Keratinocyte (primary cell): ENCODE measurements around the gene BANP. TPM values are rescaled to one million over a fixed set of nuclear protein-coding genes. Genes with fewer than 3 reads are reported as not detected.

Experiments used
- DNase-seq: peaks from one replicate; pipeline ENCODE4 v3.0.0-alpha.2; 2011; ENCODE audit warnings: low read depth, missing footprints, low spot score
- FAIRE-seq: peaks from 2 replicates; lab custom pipeline; 2011; peaks lifted over from hg19 to GRCh38; lab: Jason Lieb, UNC
- H2AFZ ChIP-seq: 2 replicates; pipeline ENCODE4 v1.6.0; 2012; ENCODE audit warnings: low read length, control low read depth, inconsistent platforms; ENCODE audit not compliant: control insufficient read depth
- H3K27ac ChIP-seq: 2 replicates; pipeline ENCODE4 v1.5.1; 2011; ENCODE audit warnings: low read length; ENCODE audit not compliant: control insufficient read depth, insufficient read depth
- H3K27me3 ChIP-seq: 3 replicates; pipeline ENCODE4 v1.6.0; 2011; ENCODE audit warnings: low read length; ENCODE audit not compliant: control insufficient read depth, insufficient read depth; ENCODE audit errors: extremely low read depth
- H3K36me3 ChIP-seq, 2 experiments: 2 replicates in 1 of 2; 3 replicates in 1 of 2; pipeline ENCODE4 v1.5.1; 2011; ENCODE audit warnings: low read length in 2 of 2, mild to moderate bottlenecking in 1 of 2; ENCODE audit not compliant: control insufficient read depth in 2 of 2, insufficient read depth in 2 of 2; ENCODE audit errors: extremely low read depth in 1 of 2
- H3K4me1 ChIP-seq: 3 replicates; pipeline ENCODE4 v1.5.1; 2011; ENCODE audit warnings: low read length; ENCODE audit not compliant: control insufficient read depth, insufficient read depth; ENCODE audit errors: extremely low read depth
- H3K4me2 ChIP-seq: 3 replicates; pipeline ENCODE4 v1.6.0; 2011; ENCODE audit warnings: low read depth, low read length; ENCODE audit not compliant: control insufficient read depth, insufficient read depth; ENCODE audit errors: extremely low read depth
- H3K4me3 ChIP-seq, 3 experiments: fragments of 200-600 bp in 1 of 3; sonication (generic) in 1 of 3; 2 replicates in 2 of 3; 3 replicates in 1 of 3; pipeline ENCODE4 v1.5.1; 2011 to 2016; ENCODE audit warnings: low read length in 3 of 3, mild to moderate bottlenecking in 3 of 3, control low read depth in 2 of 3, inconsistent platforms in 1 of 3, low read depth in 1 of 3, mixed read lengths in 1 of 3, mixed run types in 1 of 3, moderate library complexity in 1 of 3; ENCODE audit not compliant: control insufficient read depth in 2 of 3, insufficient read depth in 2 of 3; ENCODE audit errors: extremely low read depth in 1 of 3
- H3K79me2 ChIP-seq: 2 replicates; pipeline ENCODE4 v1.6.0; 2012; ENCODE audit warnings: low read length; ENCODE audit not compliant: control insufficient read depth, insufficient read depth
- H3K9ac ChIP-seq: 3 replicates; pipeline ENCODE4 v1.6.0; 2011; ENCODE audit warnings: low read length; ENCODE audit not compliant: control insufficient read depth, insufficient read depth; ENCODE audit errors: extremely low read depth
- H3K9me1 ChIP-seq: 3 replicates; pipeline ENCODE4 v1.6.0; 2011; ENCODE audit warnings: low read length; ENCODE audit not compliant: control insufficient read depth, insufficient read depth; ENCODE audit errors: extremely low read depth
- H3K9me3 ChIP-seq: 2 replicates; pipeline ENCODE4 v1.5.1; 2012; ENCODE audit warnings: low read depth, low read length; ENCODE audit not compliant: control insufficient read depth
- H4K20me1 ChIP-seq: 3 replicates; pipeline ENCODE4 v1.6.0; 2011; ENCODE audit warnings: low read length; ENCODE audit not compliant: control insufficient read depth, insufficient read depth; ENCODE audit errors: extremely low read depth
- CTCF ChIP-seq, 3 experiments: IDR thresholded peaks in 1 of 3; conservative IDR thresholded peaks in 1 of 3; optimal IDR thresholded peaks in 1 of 3; 2 replicates in 2 of 3; 3 replicates in 1 of 3; pipeline versions ENCODE3 to v1.5.1; 2011; ENCODE audit warnings: low read length in 3 of 3, mild to moderate bottlenecking in 3 of 3, moderate library complexity in 2 of 3, control low read depth in 1 of 3, inconsistent platforms in 1 of 3; ENCODE audit not compliant: insufficient read depth in 2 of 3; ENCODE audit errors: extremely low read depth in 1 of 3
- EZH2 ChIP-seq: IDR thresholded peaks from one replicate; pipeline ENCODE4 v1.6.1; 2012; ENCODE audit warnings: inconsistent platforms, mild to moderate bottlenecking, low read length, moderate library complexity
- dilution Hi-C: fragments of 300-500 bp; cut with MboI; formaldehyde crosslinking; loops from one replicate; pipeline ENCODE4 v1.7.0; 2020; ENCODE audit warnings: low sequenced_read_pairs; ENCODE audit not compliant: extremely low pct_ligation_motif_present
- polyA plus RNA-seq, 5 experiments: library from polyadenylated mRNA; depleted of rRNA in 3 of 5; stranded (reverse) in 3 of 5; stranded (forward) in 1 of 5; unstranded in 1 of 5; fragments of >200 nt; gene quantifications; 1 replicate in 1 of 5; 2 replicates in 3 of 5; 3 replicates in 1 of 5; pipeline versions ENCODE4 v1.2.1 to v1.2.3, GENCODE V29; 2011 to 2012; ENCODE audit warnings: missing spikeins in 2 of 5, low read depth in 1 of 5, low replicate concordance in 1 of 5

Gene BANP
- polyA plus RNA-seq, 1 donor (not counting 4 experiments of a cell fraction or from before 2014, with no cell fraction given): 10.8 TPM

DNA sequence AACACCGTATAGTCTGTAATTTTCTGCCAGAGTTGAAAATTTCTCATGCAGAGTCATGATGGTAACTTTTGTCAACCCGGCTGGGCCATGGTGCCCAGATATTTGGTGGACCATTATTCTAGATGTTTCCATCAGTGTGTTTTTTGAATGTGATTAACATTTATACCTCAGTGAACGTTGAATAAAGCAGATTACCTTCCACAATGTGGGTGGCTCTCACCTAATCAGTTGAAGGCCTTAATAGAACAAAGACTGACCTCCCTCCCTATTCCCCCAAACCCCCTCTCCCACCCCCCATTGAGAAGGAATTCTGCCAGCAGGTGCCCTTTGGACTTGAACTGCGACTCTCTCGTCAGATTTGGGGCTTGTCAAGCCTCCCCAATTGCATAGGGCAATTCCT is 8.6 kb upstream of the BANP start:
- dilution Hi-C loops: no loop called here
- Histone ChIP-seq H3K4me3 (no peak overlapping the region), H2AFZ (no peak overlapping the region), H3K27me3 (no peaks in the 10 kb centered on the region), H3K9me1 (no peaks in the 10 kb centered on the region), H4K20me1 (no peaks in the 10 kb centered on the region), H3K4me2 (no peak overlapping the region), H3K9me3 (no peaks in the 10 kb centered on the region), H3K4me1 (peaks cover 7% of the 10 kb centered on the region), H3K36me3 (no peaks in the 10 kb centered on the region), H3K27ac (no peak overlapping the region), H3K9ac (no peak overlapping the region), H3K79me2 (no peaks in the 10 kb centered on the region)
- TF ChIP-seq EZH2: no peak
- TF ChIP-seq CTCF (optimal IDR thresholded peaks at IDR 0.05 in 1 of 3, IDR thresholded peaks at IDR 0.05 in 1 of 3, conservative IDR thresholded peaks at IDR 0.05 in 1 of 3; ENCODE audit: extremely low read depth in 1 of 3, insufficient read depth in 2 of 3, low read length in 3 of 3): no peak
- DNase-seq (no peak), FAIRE-seq (no peak)

DNA sequence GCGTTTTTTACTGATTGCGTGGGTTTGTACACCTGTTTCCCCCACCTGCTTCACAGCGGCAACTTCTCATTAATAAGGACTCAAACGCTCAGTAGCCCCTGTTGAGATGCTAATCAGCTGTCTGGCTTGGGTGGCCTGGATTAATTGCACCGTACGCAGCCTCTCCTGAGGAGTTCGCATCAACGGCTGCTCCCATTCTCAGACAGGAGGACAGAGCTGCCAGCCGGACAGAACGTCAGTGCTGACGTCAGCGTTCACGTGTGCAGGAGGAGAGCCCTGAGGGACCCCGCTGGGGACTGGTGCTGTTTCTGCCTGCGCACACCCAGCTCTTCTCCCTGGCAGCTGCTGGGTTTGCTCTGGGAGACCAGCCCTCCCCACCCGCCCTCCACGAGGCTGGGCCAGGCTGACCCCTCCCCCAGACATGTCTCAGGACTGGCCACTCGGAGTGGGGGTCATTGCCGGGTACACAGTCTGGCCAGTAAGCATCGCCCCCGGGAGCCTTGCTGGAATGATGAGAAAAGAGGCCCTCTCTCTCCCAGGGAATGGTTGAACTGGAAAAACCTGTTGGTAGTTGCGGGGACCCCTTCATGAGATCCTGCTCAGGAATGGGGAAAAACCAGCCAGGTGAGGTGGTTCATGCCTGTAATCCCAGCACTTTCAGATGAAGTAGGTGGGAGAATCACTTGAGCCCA is 5.7 kb upstream of the BANP start:
- DNase-seq: peak; percentile 25
- dilution Hi-C loops: no loop called here
- no peak for FAIRE-seq
- H3K27ac ChIP-seq: peak overlapping the region; percentile 2
- peak overlapping the region; percentile 0 for H2AFZ ChIP-seq
- H3K4me3 ChIP-seq: peak overlapping the region in 1 of 3 experiments; percentile 34
- peaks cover 7% of the 10 kb centered on the region for H3K4me1 ChIP-seq
- H3K9ac ChIP-seq: peak overlapping the region; percentile 22
- H3K9me1 ChIP-seq: no peaks in the 10 kb centered on the region
- H3K36me3 ChIP-seq: no peaks in the 10 kb centered on the region
- no peak for TF ChIP-seq EZH2
- no peak for TF ChIP-seq CTCF (optimal IDR thresholded peaks at IDR 0.05 in 1 of 3, IDR thresholded peaks at IDR 0.05 in 1 of 3, conservative IDR thresholded peaks at IDR 0.05 in 1 of 3; ENCODE audit: extremely low read depth in 1 of 3, insufficient read depth in 2 of 3, low read length in 3 of 3)
- no peaks in the 10 kb centered on the region for H3K9me3 ChIP-seq
- H3K4me2 ChIP-seq: peak overlapping the region; percentile 57
- no peaks in the 10 kb centered on the region for H4K20me1 ChIP-seq
- H3K79me2 ChIP-seq: no peaks in the 10 kb centered on the region
- H3K27me3 ChIP-seq: no peaks in the 10 kb centered on the region
